Measurements from ENCODE around the gene FILIP1.

- TF ChIP-seq, protein P1, sequence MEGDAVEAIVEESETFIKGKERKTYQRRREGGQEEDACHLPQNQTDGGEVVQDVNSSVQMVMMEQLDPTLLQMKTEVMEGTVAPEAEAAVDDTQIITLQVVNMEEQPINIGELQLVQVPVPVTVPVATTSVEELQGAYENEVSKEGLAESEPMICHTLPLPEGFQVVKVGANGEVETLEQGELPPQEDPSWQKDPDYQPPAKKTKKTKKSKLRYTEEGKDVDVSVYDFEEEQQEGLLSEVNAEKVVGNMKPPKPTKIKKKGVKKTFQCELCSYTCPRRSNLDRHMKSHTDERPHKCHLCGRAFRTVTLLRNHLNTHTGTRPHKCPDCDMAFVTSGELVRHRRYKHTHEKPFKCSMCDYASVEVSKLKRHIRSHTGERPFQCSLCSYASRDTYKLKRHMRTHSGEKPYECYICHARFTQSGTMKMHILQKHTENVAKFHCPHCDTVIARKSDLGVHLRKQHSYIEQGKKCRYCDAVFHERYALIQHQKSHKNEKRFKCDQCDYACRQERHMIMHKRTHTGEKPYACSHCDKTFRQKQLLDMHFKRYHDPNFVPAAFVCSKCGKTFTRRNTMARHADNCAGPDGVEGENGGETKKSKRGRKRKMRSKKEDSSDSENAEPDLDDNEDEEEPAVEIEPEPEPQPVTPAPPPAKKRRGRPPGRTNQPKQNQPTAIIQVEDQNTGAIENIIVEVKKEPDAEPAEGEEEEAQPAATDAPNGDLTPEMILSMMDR (IDR thresholded peaks at IDR 0.05): no peak
- TF ChIP-seq POLR2A (IDR thresholded peaks at IDR 0.05): no peak
Observed at GRCh38 chr6:75391276-75391675, 102.3 kb downstream of the FILIP1 start.

All from body of pancreas (tissue), 4 donors.